IMR-90 (cell line): ENCODE measurements around the gene ADAMTSL1.

Experiments
- BHLHE40 ChIP-seq: fragments of 150-350 bp; IDR thresholded peaks from 2 replicates; pipeline ENCODE4 v1.6.1; 2016; ENCODE audit warnings: mild to moderate bottlenecking, low read depth, low read length
- CEBPB ChIP-seq: IDR thresholded peaks from 2 replicates; pipeline ENCODE4 v1.6.1; 2012; ENCODE audit warnings: low read depth, low read length, improper control_type of control experiment
- CHD1 ChIP-seq: IDR thresholded peaks from 2 replicates; pipeline ENCODE4 v1.6.1; 2012; ENCODE audit warnings: low read depth, low read length, improper control_type of control experiment
- CTCF ChIP-seq: conservative IDR thresholded peaks from 2 replicates; pipeline ENCODE4 v1.5.1; 2012; ENCODE audit warnings: mild to moderate bottlenecking, low read depth, low read length, improper control_type of control experiment
- ELK1 ChIP-seq: fragments of 150-350 bp; IDR thresholded peaks from 2 replicates; pipeline ENCODE4 v1.6.1; 2016; ENCODE audit warnings: low read depth, mild to moderate bottlenecking, low read length, moderate library complexity, borderline replicate concordance
- FOS ChIP-seq: fragments of 150-350 bp; IDR thresholded peaks from 2 replicates; pipeline ENCODE4 v1.6.1; 2016; ENCODE audit warnings: low read depth, low read length
- MAFK ChIP-seq: IDR thresholded peaks from 2 replicates; pipeline ENCODE4 v1.6.1; 2012; ENCODE audit warnings: low read depth, low read length, improper control_type of control experiment
- MXI1 ChIP-seq: IDR thresholded peaks from 2 replicates; pipeline ENCODE4 v1.6.1; 2012; ENCODE audit warnings: low read depth, mild to moderate bottlenecking, low read length, moderate library complexity, borderline replicate concordance
- POLR2A ChIP-seq: IDR thresholded peaks from 2 replicates; pipeline ENCODE4 v1.6.1; 2012; ENCODE audit warnings: mild to moderate bottlenecking, low read depth, low read length
- RAD21 ChIP-seq: IDR thresholded peaks from 2 replicates; pipeline ENCODE4 v1.6.1; 2012; ENCODE audit warnings: low read length, improper control_type of control experiment
- RCOR1 ChIP-seq: IDR thresholded peaks from 2 replicates; pipeline ENCODE4 v1.6.1; 2012; ENCODE audit warnings: mild to moderate bottlenecking, low read length, improper control_type of control experiment; ENCODE audit not compliant: insufficient replicate concordance
- RFX5 ChIP-seq: IDR thresholded peaks from 2 replicates; pipeline ENCODE4 v1.8.0; 2012; ENCODE audit warnings: low read depth, mild to moderate bottlenecking, low read length, moderate library complexity
- SMC3 ChIP-seq: fragments of 150-350 bp; IDR thresholded peaks from 2 replicates; pipeline ENCODE4 v1.6.1; 2016; ENCODE audit warnings: low read depth, mild to moderate bottlenecking, antibody characterized with exemption, low read length, moderate library complexity
- USF2 ChIP-seq: fragments of 150-350 bp; IDR thresholded peaks from 2 replicates; pipeline ENCODE4 v1.6.1; 2017; ENCODE audit warnings: mild to moderate bottlenecking, antibody characterized with exemption, low read length, low read depth

DNA sequence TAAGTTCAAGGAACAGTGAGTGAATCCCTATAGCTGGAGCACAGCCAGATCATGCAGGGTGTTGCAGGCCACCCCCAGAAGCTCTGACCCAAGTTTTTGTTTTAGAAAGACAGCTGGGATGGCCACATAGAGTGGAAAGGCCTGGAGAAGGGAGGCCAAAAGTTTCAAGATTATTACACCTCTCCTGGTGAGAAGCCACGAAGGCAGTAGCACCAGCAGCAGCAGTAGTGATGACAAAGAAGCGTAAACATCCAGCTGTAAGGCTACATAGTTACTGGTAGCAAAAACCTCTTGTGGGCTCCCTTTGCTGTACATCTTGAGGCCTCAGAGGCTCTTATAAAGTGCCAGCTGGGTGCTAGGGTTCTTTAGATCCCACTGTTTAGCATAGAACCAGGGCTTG is 11.8 kb downstream of the ADAMTSL1 start:
- no peak for TF ChIP-seq BHLHE40
- TF ChIP-seq CTCF: no peak
- no peak for TF ChIP-seq MAFK
- no peak for TF ChIP-seq MXI1
- TF ChIP-seq ELK1: no peak
- TF ChIP-seq CEBPB: no peak
- no peak for TF ChIP-seq RFX5
- no peak for TF ChIP-seq USF2
- no peak for TF ChIP-seq POLR2A
- TF ChIP-seq CHD1: no peak
- TF ChIP-seq RAD21: no peak
- TF ChIP-seq RCOR1: no peak
- TF ChIP-seq SMC3: no peak
- no peak for TF ChIP-seq FOS
